ENCODE results near the gene S100P. TPM values are rescaled to one million over a fixed set of nuclear protein-coding genes. Genes with fewer than 3 reads are reported as not detected.

S100P gene
- total RNA-seq, 1 donor from 2014 or later = 8.8 TPM

DNA sequence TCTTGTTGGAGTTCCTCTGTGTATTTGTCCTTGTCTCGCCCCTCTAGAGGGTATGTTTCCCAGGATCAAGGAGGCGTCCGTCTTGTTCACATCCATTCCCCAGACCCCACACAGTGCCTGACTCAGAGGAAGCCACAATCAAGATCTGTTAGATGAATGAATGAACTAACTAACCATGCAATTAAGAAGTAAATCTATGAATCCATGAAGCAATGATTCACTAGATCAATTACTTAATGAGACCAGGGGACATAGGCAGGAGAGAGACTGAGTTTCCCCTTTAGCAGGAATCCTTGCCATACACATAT is 34.2 kb downstream of the S100P start:
- DNase-seq (ENCODE audit: low read depth) = no peak
- Histone ChIP-seq H3K36me3 (ENCODE audit: control insufficient read depth, insufficient read depth, low read length) (no peaks in the 10 kb centered on the region), H3K4me3 (ENCODE audit: low read depth, low read length) (no peak overlapping the region), H3K27me3 (ENCODE audit: control insufficient read depth, insufficient read depth, low read length) (no peaks in the 10 kb centered on the region)
- TF ChIP-seq, protein P1, sequence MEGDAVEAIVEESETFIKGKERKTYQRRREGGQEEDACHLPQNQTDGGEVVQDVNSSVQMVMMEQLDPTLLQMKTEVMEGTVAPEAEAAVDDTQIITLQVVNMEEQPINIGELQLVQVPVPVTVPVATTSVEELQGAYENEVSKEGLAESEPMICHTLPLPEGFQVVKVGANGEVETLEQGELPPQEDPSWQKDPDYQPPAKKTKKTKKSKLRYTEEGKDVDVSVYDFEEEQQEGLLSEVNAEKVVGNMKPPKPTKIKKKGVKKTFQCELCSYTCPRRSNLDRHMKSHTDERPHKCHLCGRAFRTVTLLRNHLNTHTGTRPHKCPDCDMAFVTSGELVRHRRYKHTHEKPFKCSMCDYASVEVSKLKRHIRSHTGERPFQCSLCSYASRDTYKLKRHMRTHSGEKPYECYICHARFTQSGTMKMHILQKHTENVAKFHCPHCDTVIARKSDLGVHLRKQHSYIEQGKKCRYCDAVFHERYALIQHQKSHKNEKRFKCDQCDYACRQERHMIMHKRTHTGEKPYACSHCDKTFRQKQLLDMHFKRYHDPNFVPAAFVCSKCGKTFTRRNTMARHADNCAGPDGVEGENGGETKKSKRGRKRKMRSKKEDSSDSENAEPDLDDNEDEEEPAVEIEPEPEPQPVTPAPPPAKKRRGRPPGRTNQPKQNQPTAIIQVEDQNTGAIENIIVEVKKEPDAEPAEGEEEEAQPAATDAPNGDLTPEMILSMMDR (IDR thresholded peaks at IDR 0.05; ENCODE audit: insufficient read depth, low read length, poor library complexity, severe bottlenecking) = no peak

DNA sequence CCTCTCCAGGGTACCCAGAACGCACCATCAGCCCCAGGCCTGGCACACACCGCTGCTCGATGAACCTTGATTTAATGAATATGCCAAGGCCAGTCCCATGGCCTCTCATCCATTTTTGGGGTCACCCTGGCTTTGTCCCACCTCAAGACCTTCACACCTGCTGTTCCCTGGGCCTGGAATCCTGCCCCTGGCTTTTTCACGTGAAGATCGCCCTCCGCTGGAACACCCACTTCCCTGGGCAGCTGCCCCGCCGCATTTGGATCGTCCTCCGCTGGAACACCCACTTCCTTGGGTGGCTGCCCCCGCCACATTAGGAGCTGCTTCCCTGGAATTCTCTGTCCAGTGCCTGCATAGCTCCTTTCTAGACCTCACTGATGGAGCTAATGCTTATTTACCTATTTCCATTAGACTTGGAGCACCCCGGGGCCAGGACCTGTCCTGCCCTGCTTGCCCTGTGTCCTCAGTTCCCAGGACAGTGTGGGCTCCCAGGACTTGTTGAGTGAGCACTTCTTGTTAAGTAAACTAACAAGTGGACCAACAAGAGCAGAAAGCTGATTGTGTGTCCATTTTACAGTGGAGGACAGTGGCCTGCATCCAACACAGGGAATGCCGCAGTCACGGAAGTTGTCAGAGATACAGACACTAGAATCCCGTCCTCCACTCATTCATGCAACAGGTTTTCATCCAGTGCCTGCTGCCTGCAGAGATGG is 34.8 kb downstream of the S100P start:
- H3K27me3 ChIP-seq (ENCODE audit: control insufficient read depth, insufficient read depth, low read length) = no peaks in the 10 kb centered on the region
- DNase-seq (ENCODE audit: low read depth) = no peak
- no peaks in the 10 kb centered on the region for H3K36me3 ChIP-seq (ENCODE audit: control insufficient read depth, insufficient read depth, low read length)
- TF ChIP-seq, protein P1 (IDR thresholded peaks at IDR 0.05; ENCODE audit: insufficient read depth, low read length, poor library complexity, severe bottlenecking) = no peak
- no peak overlapping the region for H3K4me3 ChIP-seq (ENCODE audit: low read depth, low read length)

DNA sequence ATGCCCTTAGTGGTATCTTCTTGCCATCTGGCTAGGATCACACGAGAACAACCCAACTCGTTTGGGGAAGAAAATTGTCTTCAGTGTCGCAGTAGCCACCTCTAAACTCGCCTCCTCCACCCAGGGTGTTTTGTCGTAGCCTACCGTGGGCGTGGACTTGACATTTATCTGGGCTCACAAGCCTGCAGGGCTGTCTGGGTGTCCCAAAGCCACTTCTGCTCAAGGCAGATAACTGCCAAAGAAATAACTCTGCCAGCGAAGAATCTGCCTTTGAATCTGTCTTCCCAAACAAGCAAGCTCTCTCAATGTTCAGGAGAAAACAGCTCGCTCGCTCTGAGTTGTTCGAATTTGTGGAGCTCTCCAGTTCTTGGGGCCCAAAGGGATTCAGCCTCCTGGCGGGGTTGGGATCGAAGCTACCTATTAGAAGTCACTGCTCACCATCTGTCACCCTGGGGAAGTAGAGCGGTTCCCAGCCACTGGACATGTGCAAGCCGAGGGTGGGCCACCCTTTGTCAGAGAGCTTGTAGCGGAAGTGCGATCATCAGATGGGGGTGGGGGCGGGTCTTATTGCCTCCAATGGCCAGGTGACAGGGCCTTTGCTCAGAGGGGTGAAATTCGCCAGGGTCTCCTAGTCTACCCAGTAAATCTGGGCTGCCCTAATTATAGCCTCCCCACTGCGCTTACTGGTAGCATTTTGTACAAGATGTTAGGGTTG is 37.1 kb downstream of the S100P start:
- no peaks in the 10 kb centered on the region for H3K36me3 ChIP-seq (ENCODE audit: control insufficient read depth, insufficient read depth, low read length)
- TF ChIP-seq, protein P1 (IDR thresholded peaks at IDR 0.05; ENCODE audit: insufficient read depth, low read length, poor library complexity, severe bottlenecking) = no peak
- H3K27me3 ChIP-seq (ENCODE audit: control insufficient read depth, insufficient read depth, low read length) = no peaks in the 10 kb centered on the region
- H3K4me3 ChIP-seq (ENCODE audit: low read depth, low read length) = no peak overlapping the region
- DNase-seq (ENCODE audit: low read depth) = no peak

DNA sequence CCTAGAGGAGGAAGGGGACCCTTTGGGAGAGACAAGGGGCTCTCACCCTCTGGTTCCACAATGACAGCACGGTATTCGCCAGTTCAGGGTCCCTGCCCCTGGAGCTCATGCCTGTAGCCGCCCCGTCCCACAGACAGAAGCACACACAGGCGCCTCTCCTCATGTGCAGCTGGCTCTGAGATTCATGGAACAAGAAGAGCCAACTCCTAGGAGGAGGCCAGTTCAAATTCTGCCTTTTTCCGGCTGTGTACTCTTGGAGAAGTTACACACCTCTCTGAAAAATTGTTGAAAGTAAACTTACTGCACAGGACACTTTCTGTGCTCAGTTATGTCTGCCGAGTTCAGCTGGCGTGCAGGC is 37.6 kb downstream of the S100P start:
- TF ChIP-seq, protein P1 (IDR thresholded peaks at IDR 0.05; ENCODE audit: insufficient read depth, low read length, poor library complexity, severe bottlenecking) = no peak
- H3K4me3 ChIP-seq (ENCODE audit: low read depth, low read length) = no peak overlapping the region
- no peak for DNase-seq (ENCODE audit: low read depth)
- no peaks in the 10 kb centered on the region for H3K27me3 ChIP-seq (ENCODE audit: control insufficient read depth, insufficient read depth, low read length)
- no peaks in the 10 kb centered on the region for H3K36me3 ChIP-seq (ENCODE audit: control insufficient read depth, insufficient read depth, low read length)

DNA sequence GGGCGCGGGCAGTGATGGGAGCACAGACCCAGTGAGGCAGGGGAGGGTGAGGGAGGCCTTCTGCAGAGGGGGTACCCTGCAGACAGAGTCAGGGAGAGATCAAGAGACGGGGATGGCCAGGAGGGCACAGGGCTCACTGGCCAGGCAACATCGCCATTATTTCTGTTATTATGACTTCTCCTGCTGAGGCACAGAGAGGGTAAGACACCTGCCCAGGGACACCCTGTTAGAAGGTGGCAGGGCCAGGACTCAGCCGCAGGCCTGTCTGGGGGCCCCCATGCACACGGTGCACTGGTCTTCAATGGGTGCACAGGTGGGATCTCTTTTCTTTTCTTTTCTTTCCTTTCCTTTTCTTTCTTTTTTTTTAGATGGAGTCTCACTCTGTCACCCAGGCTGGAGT is 38.1 kb downstream of the S100P start:
- TF ChIP-seq, protein P1 (IDR thresholded peaks at IDR 0.05; ENCODE audit: insufficient read depth, low read length, poor library complexity, severe bottlenecking) = no peak
- H3K27me3 ChIP-seq (ENCODE audit: control insufficient read depth, insufficient read depth, low read length) = no peaks in the 10 kb centered on the region
- H3K36me3 ChIP-seq (ENCODE audit: control insufficient read depth, insufficient read depth, low read length) = no peaks in the 10 kb centered on the region
- no peak overlapping the region for H3K4me3 ChIP-seq (ENCODE audit: low read depth, low read length)
- DNase-seq (ENCODE audit: low read depth) = no peak
